Stimulated activated CD4-positive, alpha-beta T cell treated with anti-CD3 and anti-CD28 coated beads, Interleukin-4, amount 100 ng/mL, for 48 hours (primary cell): ENCODE results near the gene PLEK.
"Not testable (repeated sequence)": the region's sequence is repeated elsewhere in the genome, so short reads cannot be mapped to it uniquely, and the experiment has no call there.

Experiments
- DNase-seq, 2 donors: peaks; one replicate each; pipeline ENCODE4 v3.0.0-alpha.2; 2020; ENCODE audit warnings: low read depth in 2 of 2

PLEK gene

DNA sequence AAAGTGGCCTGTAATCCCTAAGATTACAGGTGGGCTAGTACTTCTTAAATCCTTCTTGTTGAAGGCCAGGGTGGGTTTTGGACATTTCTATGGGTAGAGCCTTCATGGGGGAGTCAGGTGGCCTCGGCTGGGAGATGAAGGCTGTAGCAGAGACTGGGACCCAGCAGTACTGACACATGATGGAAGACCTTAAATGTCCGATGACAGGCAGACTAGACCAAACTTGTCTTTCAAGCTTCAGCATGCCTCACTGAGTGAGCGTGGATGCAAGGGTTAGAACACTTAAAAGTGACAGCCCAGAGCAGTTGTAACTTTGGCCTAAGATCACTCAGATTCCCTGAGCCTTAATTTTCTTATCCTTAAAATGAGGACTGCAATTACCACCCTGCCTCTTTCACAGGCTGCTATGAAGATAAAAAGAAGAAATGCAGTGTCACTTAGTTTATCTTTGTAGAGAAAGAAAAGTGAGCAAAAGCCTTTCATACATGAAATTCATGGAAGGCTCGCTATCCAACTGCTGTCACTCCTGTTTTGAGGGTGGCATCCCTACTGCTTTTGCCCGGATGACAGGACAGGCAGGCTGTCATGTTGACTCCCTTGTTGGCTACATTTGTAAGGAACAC, 19.5 kb downstream of the PLEK start:
- DNase-seq, result no peak

DNA sequence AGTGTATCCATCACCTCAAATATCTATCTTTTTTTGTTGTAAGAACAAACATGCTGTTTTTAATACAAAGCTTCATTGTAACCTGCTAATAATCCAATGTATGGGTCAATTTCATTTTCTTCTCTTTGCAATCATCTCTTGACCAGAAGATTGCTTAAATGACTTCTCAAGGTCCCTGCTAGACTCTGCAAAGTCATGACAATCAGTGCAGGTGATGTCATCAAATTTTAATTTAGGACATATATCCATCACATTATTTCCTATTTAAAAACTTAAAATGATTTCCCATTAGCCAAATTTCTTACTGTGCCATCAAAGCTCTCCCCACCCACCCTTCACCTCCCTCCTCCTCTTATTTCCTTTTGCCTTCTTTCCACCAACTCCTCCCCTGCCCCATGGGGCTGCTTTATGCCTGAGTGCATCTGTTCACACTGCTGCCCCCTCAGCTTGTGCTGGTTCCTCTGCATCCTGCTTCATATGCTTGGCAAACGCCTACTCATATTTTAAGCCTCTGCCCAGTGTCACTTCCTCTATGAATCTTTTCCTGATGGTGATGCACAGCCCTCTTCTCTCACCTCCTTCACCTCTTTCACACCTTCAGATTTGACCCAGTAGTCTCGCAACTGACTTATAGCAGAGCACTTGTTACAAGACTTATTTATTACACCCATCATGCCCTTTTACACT, 20.3 kb downstream of the PLEK start:
- peak in 1 of 2 donors; percentile 14 for DNase-seq

DNA sequence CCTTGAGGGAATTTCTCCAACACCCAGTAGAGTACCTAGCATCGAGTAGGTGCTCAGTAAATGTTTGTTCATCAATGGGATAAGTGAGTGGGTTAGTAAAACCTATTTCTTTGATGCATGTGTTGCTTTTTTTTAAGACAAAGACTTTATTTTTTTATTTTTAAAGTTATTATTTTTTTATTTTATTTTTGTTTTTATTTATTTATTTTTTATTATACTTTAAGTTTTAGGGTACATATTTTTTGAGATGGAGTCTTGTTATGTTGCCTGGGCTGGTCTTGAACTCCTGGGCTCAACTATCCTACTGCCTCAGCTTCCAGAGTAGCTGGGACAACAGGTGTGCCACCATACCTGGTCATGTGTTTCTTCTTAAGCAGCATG, 20.8 kb downstream of the PLEK start:
- no peak for DNase-seq

DNA sequence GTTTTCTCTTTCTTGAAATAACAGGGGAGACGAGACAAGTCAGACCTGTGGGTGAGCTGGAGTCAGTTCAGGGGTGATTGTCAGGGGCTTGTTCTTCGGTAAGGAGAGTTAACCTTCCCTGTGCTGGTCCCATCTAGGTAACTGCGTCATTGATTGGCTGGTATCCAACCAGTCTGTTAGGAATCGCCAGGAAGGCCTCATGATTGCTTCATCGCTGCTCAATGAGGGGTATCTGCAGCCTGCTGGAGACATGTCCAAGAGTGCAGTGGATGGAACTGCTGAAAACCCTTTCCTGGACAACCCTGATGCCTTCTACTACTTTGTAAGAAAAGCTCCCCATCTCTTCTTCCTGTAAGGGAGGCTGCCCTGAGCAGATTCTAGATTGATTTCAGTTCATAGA, 21.3 kb downstream of the PLEK start:
- no peak for DNase-seq

DNA sequence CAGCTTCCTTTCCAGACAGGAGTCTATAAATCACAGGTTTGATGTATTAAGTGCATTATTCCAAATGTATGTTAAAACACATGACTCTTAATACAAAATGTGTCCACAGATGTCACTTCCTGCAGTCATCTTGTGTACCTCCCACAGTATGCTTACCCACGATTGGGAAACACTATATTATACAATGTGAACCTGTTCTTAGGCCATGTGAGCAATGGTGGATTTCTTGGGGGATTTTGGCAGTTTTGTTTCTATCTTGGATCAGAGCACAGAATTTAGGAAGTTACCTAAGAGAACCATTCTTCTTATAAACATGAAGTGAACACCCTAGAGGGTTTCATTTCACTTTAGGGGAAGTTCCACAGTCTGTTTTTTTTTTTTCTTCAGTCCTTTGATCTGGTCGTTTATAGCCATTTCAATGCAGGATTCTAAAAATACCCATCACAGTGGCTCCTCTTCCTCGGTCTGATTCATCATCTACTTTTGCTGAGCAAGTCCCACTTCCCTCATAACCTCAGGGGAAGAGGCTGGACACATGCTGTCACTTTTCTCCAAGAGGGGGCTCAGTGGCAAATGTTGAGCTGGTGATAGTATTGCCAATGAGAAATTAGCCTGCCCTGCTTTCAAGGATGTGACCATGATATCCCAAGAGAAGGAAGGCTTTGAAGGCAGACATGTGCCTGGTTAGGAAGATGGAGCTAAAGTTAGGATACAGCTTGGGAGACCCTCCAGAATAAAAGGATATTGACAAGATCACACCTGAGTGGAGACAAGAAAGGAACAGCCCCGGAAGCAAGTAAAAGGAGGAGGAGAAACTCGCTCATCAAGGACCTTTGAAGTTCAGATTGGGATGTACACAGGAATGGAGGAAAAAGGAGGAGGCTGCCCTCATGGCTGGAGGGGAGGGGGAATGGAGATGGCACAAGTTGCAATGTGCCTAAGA, 22.6 kb downstream of the PLEK start:
- DNase-seq, result no peak

DNA sequence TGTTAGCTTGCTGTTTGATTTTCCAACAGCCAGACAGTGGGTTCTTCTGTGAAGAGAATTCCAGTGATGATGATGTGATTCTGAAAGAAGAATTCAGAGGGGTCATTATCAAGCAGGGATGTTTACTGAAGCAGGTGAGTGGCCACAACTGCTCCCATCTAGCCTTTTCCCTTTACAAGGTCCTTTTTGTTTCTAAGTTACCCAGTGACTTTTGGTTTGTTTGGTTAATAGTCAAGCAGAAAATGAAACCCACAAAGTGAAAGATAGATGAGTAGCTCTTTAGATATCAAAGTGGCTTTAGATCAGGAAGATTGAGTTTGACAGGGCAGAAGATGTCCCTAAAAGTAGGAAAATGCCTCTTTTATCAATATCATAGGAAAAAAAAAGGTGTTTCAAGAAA, 23.3 kb downstream of the PLEK start:
- no peak for DNase-seq

DNA sequence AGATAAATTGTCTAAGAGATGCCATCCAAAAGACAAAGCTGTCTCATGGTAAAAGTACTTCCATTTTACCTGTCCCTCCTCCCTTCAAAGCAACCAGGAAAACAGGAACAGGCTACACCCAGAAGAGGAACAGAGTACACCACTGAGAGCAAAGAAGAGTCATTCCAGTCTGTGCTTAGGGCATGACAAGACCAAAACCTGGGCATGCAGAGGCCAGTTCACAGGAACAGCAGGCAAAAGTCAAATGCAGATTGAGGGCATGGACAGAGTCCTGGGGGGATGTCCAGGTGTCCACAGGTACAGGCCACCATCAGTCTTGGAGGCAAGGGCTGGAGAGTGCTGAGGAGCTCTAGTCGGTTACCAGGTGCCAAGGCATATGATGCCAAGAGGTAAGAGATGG, 23.7 kb downstream of the PLEK start:
- no peak for DNase-seq

DNA sequence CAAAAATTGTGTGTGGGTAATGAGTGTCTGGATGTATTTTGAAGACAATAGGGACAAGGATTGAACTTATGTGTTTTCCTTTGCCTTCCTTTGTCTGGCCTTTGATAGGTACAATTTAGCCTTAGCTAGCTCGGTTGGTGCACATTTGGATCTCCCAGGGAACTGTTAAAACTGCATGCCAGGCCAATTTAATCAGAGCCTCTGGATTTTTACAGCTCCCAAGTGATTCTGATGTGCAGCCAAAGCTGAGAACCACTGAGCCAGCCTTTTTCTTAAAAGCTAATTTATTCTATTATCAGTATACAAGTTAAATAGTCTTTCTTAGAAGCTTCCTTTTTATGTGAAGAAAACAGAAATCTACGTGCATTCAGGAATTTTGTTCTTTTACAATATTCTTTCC, 25.0 kb downstream of the PLEK start:
- DNase-seq, result no peak

DNA sequence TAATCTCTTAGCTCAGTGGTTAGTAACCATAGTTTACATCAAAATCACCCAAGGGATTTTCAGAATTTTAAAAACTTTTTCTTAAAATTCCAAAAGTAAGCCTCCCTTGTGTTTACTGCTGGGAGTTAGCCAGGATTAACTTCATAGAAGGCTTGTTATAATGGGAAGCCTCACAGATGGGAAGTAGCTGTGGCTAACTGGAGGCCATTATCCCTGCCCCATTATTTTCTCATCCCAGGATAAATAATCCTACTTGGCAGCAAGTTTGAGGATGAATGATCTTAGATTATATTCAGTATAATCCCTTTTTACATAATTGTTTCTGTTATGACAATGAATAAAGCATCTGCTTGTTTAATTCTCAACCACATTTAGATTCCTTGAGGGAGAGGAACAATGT, 25.5 kb downstream of the PLEK start:
- DNase-seq, result no peak

DNA sequence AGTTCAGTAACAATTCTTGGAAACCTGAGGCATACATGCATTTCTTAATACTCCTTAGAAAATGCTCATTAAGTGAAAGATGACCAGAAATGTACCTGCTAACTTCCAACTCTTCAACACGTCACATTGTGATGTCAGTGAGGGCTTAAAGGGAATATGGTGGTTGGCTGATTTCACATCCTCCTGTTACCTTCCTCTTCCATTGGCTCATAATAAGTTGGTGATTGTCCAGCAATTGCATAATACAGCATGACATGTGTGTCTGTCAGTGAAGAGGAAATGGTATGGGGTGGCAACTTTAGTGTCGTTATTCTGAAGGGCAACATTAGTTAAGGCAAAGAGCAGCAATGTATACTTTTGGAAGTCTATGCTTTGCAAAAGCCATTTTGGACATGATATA, 26.0 kb downstream of the PLEK start:
- no peak for DNase-seq

DNA sequence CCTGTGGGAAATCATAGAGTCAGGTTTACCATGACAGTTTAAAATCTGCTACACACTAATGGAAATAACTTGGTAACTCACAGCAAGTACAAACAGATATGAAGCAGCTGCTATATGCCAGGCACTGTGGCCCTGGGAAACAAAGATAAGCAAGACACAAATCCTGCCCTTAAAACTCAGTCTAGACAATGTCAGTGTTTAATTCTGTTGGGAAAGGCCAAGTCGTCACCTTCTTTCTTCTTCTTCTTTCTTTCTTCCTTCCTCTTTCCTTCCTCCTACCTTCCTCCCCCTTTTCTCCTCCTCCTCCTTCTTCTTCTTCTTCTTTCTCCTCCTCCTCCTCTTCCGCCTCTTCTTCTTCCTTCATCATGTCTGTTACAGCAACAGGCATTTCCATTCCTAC, 26.8 kb downstream of the PLEK start:
- DNase-seq, result no peak

DNA sequence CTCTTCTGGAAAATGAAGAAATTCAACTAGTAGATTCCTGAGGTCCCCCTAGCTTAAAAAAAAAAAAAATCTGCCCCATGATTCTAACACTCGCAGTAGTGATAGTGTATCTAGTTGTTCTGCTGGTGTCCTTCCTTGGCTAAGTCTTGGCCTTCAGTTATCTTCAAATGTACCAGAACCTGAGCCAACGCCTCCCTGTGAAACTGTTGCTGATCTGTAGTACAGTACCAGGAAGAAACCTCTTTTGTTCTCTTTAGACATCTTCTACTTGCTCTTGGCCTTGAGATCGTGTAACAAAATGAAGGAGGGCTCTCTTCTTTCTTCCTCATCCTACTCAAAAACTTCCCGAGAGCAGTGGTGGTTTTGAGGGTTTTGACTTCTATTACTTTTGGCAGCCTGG, 31.0 kb downstream of the PLEK start:
- DNase-seq, result no peak

DNA sequence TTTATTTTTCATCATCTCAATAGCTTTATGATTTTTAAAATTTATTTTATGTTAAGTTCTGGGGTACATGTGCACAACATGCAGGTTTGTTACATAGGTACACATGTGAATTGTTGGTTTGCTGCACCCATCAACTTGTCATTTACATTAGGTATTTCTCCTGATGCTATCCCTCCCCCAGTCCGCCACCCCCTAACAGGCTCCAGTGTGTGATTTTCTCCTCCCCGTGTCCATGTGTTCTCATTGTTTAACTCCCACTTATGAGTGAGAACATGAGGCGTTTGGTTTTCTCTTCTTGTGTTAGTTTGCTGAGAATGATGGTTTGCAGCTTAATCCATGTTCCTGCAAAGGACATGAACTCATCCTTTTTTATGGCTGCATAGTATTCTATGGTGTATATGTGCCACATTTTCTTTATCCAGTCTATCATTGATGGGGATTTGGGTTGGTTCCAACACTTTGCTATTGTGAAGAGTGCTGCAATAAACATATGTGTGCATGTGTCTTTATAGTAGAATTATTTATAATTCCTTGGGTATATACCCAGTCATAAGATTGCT, 32.7 kb downstream of the PLEK start:
- DNase-seq, result not testable (repeated sequence)

DNA sequence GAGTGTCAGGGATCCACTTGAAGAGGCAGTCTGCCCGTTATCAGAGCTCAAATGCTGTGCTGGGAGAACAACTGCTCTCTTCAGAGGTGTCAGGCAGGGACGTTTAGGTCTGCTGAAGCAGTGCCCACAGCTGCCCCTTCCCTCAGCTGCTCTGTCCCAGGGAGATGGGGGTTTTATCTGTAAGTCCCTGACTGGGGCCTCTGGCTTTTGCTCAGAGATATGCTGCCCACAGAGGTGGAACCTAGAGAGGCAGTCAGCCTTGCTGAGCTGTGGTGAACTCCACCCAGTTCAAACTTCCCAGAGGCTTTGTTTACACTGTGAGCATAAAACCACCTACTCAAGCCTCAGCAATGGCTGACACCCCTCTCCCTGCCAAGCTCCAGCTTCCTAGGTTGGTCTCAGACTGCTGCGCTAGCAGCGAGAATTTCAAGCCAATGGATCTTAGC, 38.1 kb downstream of the PLEK start:
- no peak for DNase-seq

DNA sequence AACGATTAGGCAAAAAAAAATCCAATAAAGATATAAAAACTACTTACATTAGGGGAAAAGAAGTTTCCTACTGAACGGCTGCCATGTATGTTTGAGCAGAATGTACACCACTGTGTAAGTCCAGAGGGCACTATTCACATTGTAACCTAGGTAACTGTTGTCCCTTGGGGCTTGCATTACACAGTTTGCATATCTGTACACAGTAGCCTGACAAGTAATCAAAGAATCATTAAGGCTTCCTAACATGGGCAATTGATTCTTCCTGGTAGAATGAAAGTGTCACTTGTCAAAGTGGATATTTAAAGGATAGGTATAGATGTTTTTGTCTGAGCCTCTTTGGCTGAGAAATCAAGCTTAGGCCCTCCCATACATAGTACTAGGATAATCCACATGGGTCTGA, 39.1 kb downstream of the PLEK start:
- DNase-seq, result no peak

DNA sequence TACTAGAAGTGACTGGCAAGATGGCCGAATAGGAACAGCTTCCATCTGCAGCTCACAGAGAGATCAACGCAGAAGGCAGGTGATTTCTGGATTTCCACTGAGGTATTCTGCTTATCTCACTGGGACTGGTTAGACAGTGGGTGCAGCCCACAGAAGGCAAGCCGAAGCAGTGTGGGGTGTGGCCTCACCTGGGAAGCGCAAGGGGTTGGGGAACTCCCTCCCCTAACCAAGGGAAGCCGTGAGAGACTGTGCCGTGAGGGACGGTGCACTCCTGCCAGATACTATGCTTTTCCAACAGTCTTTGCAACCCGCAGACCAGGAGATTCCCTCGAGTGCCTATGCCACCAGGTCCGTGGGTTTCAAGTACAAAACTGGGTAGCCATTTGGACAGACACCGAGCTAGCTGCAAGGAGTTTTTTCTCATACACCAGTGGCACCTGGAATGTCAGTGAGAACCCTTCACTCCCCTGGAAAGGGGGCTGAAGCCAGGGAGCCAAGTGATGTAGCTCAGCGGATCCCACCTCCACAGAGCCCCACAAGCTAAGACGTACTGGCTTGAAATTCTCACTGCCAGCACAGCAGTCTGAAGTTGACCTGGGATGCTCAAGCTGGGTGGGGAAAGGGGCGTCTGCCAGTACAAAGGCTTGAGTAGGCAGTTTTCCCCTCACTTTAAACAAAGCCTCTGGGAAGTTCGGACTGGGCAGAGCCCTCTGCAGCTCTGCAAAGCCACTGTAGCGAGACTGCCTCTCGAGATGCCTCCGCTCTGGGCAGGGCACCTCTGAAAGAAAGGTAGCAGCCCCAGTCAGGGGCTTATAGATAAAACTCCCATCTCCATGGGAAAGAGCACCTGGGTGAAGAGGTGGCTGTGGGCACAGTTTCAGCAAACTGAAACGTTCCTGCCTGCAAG, 40.1 kb downstream of the PLEK start:
- DNase-seq, result no peak

DNA sequence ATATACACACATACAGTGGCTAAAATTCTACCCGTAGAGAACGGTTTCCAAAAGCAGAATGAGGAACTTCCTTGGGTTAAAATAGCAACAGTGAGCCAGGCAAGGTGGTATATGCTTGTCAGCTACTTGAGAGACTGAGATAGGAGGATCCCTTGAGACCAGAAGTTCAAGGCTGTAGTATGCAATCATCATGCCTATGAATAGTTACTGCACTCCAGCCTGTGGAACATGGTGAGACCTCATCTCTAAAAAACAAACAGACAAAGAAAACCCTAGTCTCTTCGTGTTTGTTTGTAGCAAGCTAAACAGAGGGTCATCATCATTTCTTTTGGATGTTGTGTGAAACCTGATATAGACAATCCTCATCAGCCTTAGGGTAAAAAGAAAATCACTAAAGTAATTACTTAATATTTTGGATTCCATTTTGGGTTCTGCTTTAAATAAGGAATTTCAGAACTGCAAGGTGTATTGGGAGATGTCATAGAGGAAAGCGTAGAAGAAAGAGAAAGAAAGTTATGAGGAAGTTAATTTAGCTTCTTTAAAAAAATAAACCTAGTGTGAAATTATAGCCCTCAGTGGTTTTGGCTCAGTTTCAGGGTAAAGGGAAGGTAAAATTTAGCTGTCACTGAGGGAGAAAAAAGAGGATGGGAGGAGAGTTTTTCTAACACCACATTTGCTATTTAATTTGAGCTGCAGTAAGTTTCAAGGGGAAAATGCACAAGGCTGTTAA, 46.5 kb downstream of the PLEK start:
- no peak for DNase-seq

DNA sequence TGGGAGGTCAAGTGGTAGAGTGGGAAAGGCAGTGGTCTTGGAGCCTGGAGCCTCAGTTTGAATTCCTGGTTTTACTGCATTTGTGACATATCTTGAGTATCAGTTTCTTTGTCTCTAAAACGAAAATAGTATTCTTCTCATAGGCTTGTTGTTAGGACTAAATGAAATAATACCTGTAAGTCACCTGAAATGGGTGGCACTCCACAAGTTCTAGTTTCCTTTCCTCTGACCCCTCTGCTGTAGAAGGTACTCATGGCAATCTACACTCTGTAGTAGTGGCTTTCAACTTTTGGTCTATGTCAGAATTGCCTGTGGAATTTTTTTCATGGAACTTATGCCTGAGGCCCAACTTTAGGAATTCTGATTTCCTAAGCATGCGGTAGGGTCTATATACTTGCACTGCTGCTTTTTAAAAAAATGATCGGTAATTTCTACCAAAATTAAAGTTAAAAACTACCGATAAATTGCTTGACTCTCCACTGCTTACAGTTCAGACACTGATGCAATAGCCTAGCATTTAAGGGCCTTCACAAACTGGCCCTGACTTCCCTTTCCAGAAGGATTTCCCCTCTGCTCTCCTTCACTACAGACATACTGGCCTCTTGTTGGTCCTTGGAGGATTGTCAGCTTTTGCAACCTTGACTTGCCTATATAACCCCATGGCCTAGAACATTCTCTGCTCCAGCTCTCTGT, 47.2 kb downstream of the PLEK start:
- DNase-seq, result no peak

DNA sequence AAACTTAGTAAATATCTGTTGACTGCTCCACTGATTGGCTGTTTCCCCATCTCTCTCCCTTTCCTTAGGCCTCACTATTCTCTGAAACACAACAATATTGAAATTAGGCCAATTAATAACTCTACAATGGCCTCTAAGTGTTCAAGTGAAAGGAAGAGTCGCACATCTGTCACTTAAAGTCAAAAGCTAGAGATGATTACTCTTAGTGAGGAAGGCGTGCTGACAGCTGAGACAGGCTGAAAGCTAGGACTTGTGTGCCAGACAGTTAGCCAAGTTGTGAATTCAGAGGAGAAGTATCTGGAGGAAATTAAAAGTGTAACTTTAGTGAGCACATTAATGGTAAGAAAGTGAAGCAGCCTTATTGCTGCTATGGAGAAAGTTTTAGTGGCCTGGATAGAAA, 48.4 kb downstream of the PLEK start:
- DNase-seq, result no peak

DNA sequence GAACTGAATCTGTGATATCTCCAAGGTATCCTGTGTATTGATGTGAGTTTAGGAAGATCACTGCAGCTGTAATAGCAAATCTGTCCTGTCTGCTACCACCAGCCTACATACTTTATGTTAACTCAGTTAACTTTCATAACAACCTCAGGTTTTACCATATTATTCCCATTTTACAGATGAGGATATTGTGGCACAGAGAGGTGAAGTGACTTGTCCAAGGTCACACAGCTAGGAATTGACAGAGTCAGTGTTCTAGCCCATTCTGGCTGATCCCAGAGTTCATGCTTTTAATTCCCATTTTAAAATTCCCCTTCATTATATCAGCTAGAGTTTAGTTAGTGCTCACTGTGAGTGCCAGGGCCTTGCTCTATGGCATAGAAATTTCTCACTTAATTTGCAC, 49.4 kb downstream of the PLEK start:
- no peak for DNase-seq
